Naive thymus-derived CD4-positive, alpha-beta T cell (primary cell): ENCODE results near the gene SETD3. TPM values are rescaled to one million over a fixed set of nuclear protein-coding genes. Genes with fewer than 3 reads are reported as not detected.
A peak's percentile ranks its signal among the peaks of the same experiment; 100 is the strongest.

Experiments used
- ATAC-seq: fragments of 150-1000 bp; cut with Tn5 transposase; 2 replicates; pipeline ENCODE4 v1.10.0; 2021; ENCODE audit warnings: mild to moderate bottlenecking, moderate library complexity
- CTCF ChIA-PET: fragments of 350-600 bp; sonication (Branson Sonifier 250); formaldehyde crosslinking; loops from one replicate; lab custom pipeline; 2021; ENCODE audit warnings: antibody characterized with exemption; lab: Charles Lee
- POLR2A ChIA-PET: fragments of 350-600 bp; sonication (Branson Sonifier 250); formaldehyde crosslinking; loops from one replicate; lab custom pipeline; 2021; ENCODE audit warnings: antibody characterized with exemption, inconsistent platforms; lab: Charles Lee
- DNase-seq, 9 donors: peaks; one replicate each; pipeline versions ENCODE4 v3.0.0 to v3.0.0-alpha.2; 2020 to 2022; ENCODE audit warnings: mixed read lengths in 1 of 9
- H3K27ac ChIP-seq: one replicate; pipeline ENCODE4 v1.7.0; 2013; ENCODE audit warnings: mild to moderate bottlenecking, low read depth, low read length, moderate library complexity
- H3K27me3 ChIP-seq, 2 donors: one replicate each; pipeline ENCODE4 v1.7.0; 2013; ENCODE audit warnings: low read length in 2 of 2, mild to moderate bottlenecking in 2 of 2, moderate library complexity in 2 of 2; ENCODE audit not compliant: control insufficient read depth in 2 of 2, insufficient read depth in 2 of 2
- H3K36me3 ChIP-seq, 3 experiments: 1 replicate in 2 of 3; 2 replicates in 1 of 3; pipeline ENCODE4 v1.7.0; 2013; ENCODE audit warnings: low read length in 3 of 3, mild to moderate bottlenecking in 3 of 3, moderate library complexity in 1 of 3; ENCODE audit not compliant: insufficient read depth in 3 of 3, control insufficient read depth in 2 of 3
- H3K4me1 ChIP-seq, 2 donors: one replicate each; pipeline ENCODE4 v1.7.0; 2013; ENCODE audit warnings: low read length in 2 of 2, mild to moderate bottlenecking in 2 of 2, moderate library complexity in 1 of 2; ENCODE audit not compliant: control insufficient read depth in 2 of 2, insufficient read depth in 2 of 2
- H3K4me3 ChIP-seq: 2 replicates; pipeline ENCODE4 v1.7.0; 2013; ENCODE audit warnings: mild to moderate bottlenecking, low read length
- H3K9me3 ChIP-seq, 3 experiments: 1 replicate in 2 of 3; 2 replicates in 1 of 3; pipeline ENCODE4 v1.7.0; 2013; ENCODE audit warnings: low read length in 3 of 3; ENCODE audit not compliant: control insufficient read depth in 2 of 3
- H3K27ac Mint-ChIP-seq, 9 donors: one replicate each; pipeline ENCODE4 v1.8.0; 2020 to 2022; ENCODE audit warnings: mixed read lengths in 9 of 9, mild to moderate bottlenecking in 8 of 9, moderate library complexity in 5 of 9, inconsistent platforms in 2 of 9
- H3K27me3 Mint-ChIP-seq, 5 donors: one replicate each; pipeline ENCODE4 v1.8.0; 2021 to 2022; ENCODE audit warnings: mixed read lengths in 5 of 5, mild to moderate bottlenecking in 1 of 5
- H3K36me3 Mint-ChIP-seq, 5 donors: one replicate each; pipeline ENCODE4 v1.8.0; 2020 to 2022; ENCODE audit warnings: mixed read lengths in 5 of 5, mild to moderate bottlenecking in 3 of 5, inconsistent platforms in 1 of 5
- H3K4me1 Mint-ChIP-seq, 7 donors: one replicate each; pipeline ENCODE4 v1.8.0; 2020 to 2022; ENCODE audit warnings: mixed read lengths in 7 of 7, mild to moderate bottlenecking in 3 of 7, inconsistent platforms in 1 of 7
- H3K4me3 Mint-ChIP-seq, 10 donors: one replicate each; pipeline ENCODE4 v1.8.0; 2020 to 2022; ENCODE audit warnings: mild to moderate bottlenecking in 10 of 10, mixed read lengths in 10 of 10, moderate library complexity in 6 of 10, inconsistent platforms in 2 of 10
- H3K9me3 Mint-ChIP-seq, 11 donors: one replicate each; pipeline ENCODE4 v1.8.0; 2020 to 2022; ENCODE audit warnings: mixed read lengths in 11 of 11, mild to moderate bottlenecking in 4 of 11, inconsistent platforms in 1 of 11, moderate library complexity in 1 of 11
- intact Hi-C, 2 donors: fragments of 100-400 bp; cut with micrococcal nuclease; formaldehyde crosslinking; loops; one replicate each; pipeline ENCODE4 v1.15.1; 2023
- polyA plus RNA-seq, 2 donors: library from polyadenylated mRNA; unstranded; fragments of 300-500 nt; fragmentation: Illumina TruSeq; gene quantifications; one replicate each; pipeline ENCODE4 v1.2.3, GENCODE V29; 2021
- total RNA-seq, 6 experiments: library from RNA in 5 of 6; stranded (reverse) in 5 of 6; gene quantifications; 1 replicate in 5 of 6; 2 replicates in 1 of 6; pipeline ENCODE4 v1.2.3 and lab custom pipeline; 2021 to 2026

The SETD3 gene
- total and polyA plus RNA-seq, 7 experiments from 2014 or later: 32.2 to 59.4 (median 53.0) TPM

DNA sequence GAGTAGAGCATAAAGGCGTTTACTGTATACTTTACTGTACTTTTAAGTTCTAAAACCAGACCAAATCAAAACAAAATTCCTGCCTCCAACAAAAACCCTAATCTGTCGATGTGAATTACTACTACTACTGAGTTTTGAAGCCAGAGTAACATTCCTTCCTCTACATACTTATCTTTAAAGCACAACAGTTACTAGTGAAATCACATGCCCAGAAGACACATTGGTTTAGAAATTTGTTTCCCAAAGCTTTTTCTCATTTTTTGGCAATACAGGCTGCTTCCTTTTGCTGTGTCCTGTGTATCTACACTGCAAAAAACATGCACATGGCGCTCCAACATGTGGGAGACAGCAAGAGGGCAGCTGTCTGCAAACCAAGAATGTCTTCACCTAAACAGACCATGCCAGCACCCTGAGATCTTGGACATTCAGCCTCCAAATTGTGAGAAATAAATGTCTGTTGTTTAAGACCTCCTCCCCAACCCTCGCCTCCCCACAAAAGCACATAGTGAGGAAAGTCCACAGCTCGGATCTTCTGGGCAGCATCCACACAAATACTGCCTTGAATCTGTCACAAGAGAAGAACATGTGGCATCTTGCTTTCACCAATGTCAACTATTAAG is 21.1 kb downstream of the SETD3 start:
- Mint-ChIP-seq H3K36me3 (peaks cover 20 to 64% (median 38%) of the 10 kb centered on the region in 5 donors), H3K9me3 (no peaks in the 10 kb centered on the region), H3K4me3 (no peak overlapping the region), H3K27ac (peak overlapping the region in 1 of 9 donors; percentile 32), H3K27me3 (no peaks in the 10 kb centered on the region), H3K4me1 (peaks cover 9 to 32% (median 12%) of the 10 kb centered on the region in 7 donors)
- ATAC-seq (no peak), DNase-seq (no peak)
- ChIA-PET POLR2A (interaction anchor here (1.3 kb wide), 1 partner anchor 12 kb away, joined by 3 read pairs; no protein-coding TSS in a partner anchor), CTCF (no interaction called here)
- no peaks in the 10 kb centered on the region for H3K4me1 ChIP-seq
- no peak overlapping the region for H3K27ac ChIP-seq
- no peak overlapping the region for H3K4me3 ChIP-seq
- no peaks in the 10 kb centered on the region for H3K27me3 ChIP-seq
- H3K9me3 ChIP-seq: no peaks in the 10 kb centered on the region
- intact Hi-C loops: no loop called here
- peaks cover 13 to 70% (median 15%) of the 10 kb centered on the region in 3 experiments for H3K36me3 ChIP-seq

DNA sequence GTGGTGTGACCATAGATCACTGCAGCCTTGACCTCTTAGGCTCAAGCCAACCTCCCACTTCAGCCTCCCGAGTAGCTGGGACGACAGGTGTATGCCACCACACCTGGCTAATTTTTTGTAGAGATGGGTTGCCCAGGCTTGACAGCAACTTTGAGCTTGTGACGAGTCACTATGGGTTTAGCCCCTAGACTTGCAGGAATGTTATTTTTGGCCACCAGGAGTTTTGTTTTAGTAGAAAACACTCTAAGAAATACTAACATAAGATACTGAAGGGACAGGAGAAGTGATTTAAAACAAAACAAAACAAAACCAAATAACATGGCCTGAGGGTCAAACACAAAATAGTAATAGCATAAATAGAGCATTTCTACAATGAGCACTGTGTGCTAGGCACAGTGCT is 26.4 kb downstream of the SETD3 start:
- Histone ChIP-seq H3K27me3 (no peaks in the 10 kb centered on the region), H3K36me3 (peaks cover 6 to 71% (median 11%) of the 10 kb centered on the region in 3 experiments), H3K4me1 (no peaks in the 10 kb centered on the region), H3K9me3 (no peaks in the 10 kb centered on the region), H3K27ac (no peak overlapping the region), H3K4me3 (no peak overlapping the region)
- no peaks in the 10 kb centered on the region for H3K27me3 Mint-ChIP-seq
- H3K4me3 Mint-ChIP-seq: no peak overlapping the region
- DNase-seq: no peak
- no peaks in the 10 kb centered on the region for H3K9me3 Mint-ChIP-seq
- ATAC-seq: no peak
- H3K27ac Mint-ChIP-seq: no peak overlapping the region
- intact Hi-C loops: no loop called here
- CTCF ChIA-PET: interaction anchor here (0.6 kb wide), 1 partner anchor 52 kb away, joined by 3 read pairs; no protein-coding TSS in a partner anchor
- H3K36me3 Mint-ChIP-seq: peaks cover 9 to 56% (median 21%) of the 10 kb centered on the region in 5 donors
- H3K4me1 Mint-ChIP-seq: peaks cover 0 to 20% (median 3%) of the 10 kb centered on the region in 7 donors
- POLR2A ChIA-PET: interaction anchor here (0.7 kb wide), 1 partner anchor 13 kb away, joined by 3 read pairs; no protein-coding TSS in a partner anchor

DNA sequence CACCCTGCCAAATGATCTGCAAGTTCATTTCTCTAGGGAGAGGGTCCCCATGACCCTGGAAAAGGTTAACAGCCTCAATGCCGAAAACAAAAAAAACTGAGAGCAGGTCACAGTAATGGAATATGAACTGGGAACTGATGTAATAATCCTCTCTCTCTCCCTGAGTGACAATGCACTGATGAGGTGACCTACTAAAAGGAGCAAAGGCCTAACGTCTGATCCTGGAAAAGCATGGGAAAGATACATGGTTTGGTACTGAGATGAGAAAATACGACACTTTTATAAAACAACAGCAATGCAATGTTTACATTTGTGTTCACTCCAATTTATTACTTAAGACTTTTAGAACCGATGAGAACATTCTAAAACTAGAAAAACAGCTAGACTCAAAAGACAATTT is 27.7 kb downstream of the SETD3 start:
- DNase-seq: no peak
- peaks cover 11 to 78% (median 11%) of the 10 kb centered on the region in 3 experiments for H3K36me3 ChIP-seq
- H3K27me3 ChIP-seq: no peaks in the 10 kb centered on the region
- H3K4me3 ChIP-seq: no peak overlapping the region
- peak overlapping the region in 1 of 9 donors; percentile 46 for H3K27ac Mint-ChIP-seq
- H3K4me1 ChIP-seq: no peaks in the 10 kb centered on the region
- intact Hi-C loops: no loop called here
- ATAC-seq: no peak
- H3K4me1 Mint-ChIP-seq: peaks cover 0 to 29% (median 3%) of the 10 kb centered on the region in 7 donors
- H3K9me3 Mint-ChIP-seq: no peaks in the 10 kb centered on the region
- H3K9me3 ChIP-seq: no peaks in the 10 kb centered on the region
- ChIA-PET CTCF (interaction anchor here (0.5 to 0.6 kb wide), 2 partner anchors 446 kb away, joined by 3 to 6 read pairs; no protein-coding TSS in a partner anchor), POLR2A (interaction anchor here (0.6 kb wide), 1 partner anchor 142 kb away, joined by 3 read pairs; no protein-coding TSS in a partner anchor)
- no peak overlapping the region for H3K27ac ChIP-seq
- H3K36me3 Mint-ChIP-seq: peaks cover 12 to 58% (median 24%) of the 10 kb centered on the region in 5 donors
- H3K27me3 Mint-ChIP-seq: no peaks in the 10 kb centered on the region
- H3K4me3 Mint-ChIP-seq: no peak overlapping the region

DNA sequence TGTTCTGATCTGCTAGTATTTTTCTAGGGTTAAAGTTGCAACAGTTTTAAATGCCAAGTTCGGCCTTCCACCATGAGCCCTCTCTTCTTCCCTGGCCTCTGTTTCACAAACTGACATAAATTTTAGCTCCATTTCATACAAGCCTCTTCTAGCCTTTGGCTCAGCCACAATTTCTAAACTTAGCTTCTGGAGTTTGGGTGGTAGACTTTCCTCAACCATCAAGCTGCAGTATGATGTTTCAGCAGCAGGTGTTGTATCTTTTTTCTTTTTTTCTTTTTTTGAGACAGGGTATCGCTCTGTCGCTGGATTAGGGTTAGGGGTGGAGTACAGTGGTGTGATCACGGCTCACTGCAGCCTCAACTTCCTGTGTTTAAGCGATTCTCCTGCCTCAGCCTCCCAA is 29.4 kb downstream of the SETD3 start:
- Histone ChIP-seq H3K36me3 (peaks cover 7 to 77% (median 15%) of the 10 kb centered on the region in 3 experiments), H3K27ac (no peak overlapping the region), H3K4me3 (no peak overlapping the region), H3K27me3 (no peaks in the 10 kb centered on the region), H3K4me1 (no peaks in the 10 kb centered on the region), H3K9me3 (no peaks in the 10 kb centered on the region)
- CTCF ChIA-PET: no interaction called here
- POLR2A ChIA-PET: no interaction called here
- DNase-seq: no peak
- Mint-ChIP-seq H3K4me1 (peaks cover 0 to 33% (median 3%) of the 10 kb centered on the region in 7 donors), H3K27ac (peak overlapping the region in 2 of 9 donors; percentile 14 to 52), H3K4me3 (no peak overlapping the region), H3K9me3 (no peaks in the 10 kb centered on the region), H3K27me3 (no peaks in the 10 kb centered on the region), H3K36me3 (peaks cover 10 to 60% (median 26%) of the 10 kb centered on the region in 5 donors)
- ATAC-seq: no peak
- intact Hi-C loops: no loop called here

DNA sequence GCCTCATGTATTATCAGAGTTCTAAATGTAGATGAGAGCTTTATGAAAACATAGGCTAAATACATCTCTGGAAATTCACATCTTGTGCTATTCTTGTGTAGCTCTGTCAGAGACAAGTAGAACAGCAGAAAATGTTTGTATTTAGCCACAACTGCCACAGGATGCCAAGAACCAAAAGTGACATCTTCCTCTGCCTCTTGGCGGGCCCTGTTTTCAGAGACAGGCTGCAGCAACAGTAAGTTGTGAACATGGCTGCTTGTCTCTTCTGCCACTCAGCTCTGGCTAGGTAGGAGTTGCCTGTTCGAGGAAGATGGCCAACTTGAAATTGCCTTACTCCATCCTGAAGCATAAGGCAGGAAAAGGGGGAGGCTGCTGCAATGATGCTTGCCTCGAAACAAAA is 30.4 kb downstream of the SETD3 start:
- Mint-ChIP-seq H3K36me3 (peaks cover 10 to 63% (median 25%) of the 10 kb centered on the region in 5 donors), H3K9me3 (no peaks in the 10 kb centered on the region), H3K27me3 (no peaks in the 10 kb centered on the region), H3K4me3 (no peak overlapping the region), H3K27ac (no peak overlapping the region), H3K4me1 (peaks cover 0 to 34% (median 3%) of the 10 kb centered on the region in 7 donors)
- CTCF ChIA-PET: no interaction called here
- POLR2A ChIA-PET: interaction anchor here (1.4 kb wide), 1 partner anchor 98 kb away, joined by 3 read pairs; no protein-coding TSS in a partner anchor
- H3K36me3 ChIP-seq: peaks cover 7 to 78% (median 15%) of the 10 kb centered on the region in 3 experiments
- no peak overlapping the region for H3K27ac ChIP-seq
- intact Hi-C loops: no loop called here
- H3K4me1 ChIP-seq: no peaks in the 10 kb centered on the region
- no peak overlapping the region for H3K4me3 ChIP-seq
- no peaks in the 10 kb centered on the region for H3K27me3 ChIP-seq
- H3K9me3 ChIP-seq: no peaks in the 10 kb centered on the region
- DNase-seq (no peak), ATAC-seq (no peak)

DNA sequence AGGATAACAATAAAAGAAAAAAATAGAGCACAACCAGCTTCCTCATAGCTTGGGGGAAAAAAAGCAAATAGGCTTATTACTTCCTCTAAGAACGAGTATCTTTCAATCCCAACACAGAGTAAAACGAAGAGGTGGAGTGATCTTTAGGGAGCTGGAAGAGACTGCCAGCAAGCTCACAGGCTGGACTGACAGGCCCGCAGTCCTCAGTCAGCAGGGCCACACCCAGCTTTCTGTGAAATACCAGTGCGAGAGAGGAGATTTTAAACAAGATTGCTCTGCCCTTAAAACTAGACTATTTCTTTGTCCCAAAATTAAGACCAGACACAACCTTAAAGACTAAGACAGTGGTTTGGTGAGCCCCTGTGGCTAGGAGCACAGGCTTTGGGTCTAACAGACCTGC is 32.9 kb downstream of the SETD3 start:
- peaks cover 10 to 73% (median 32%) of the 10 kb centered on the region in 5 donors for H3K36me3 Mint-ChIP-seq
- H3K4me1 ChIP-seq: no peaks in the 10 kb centered on the region
- no peak overlapping the region for H3K4me3 Mint-ChIP-seq
- DNase-seq: no peak
- intact Hi-C loops: no loop called here
- no peaks in the 10 kb centered on the region for H3K27me3 ChIP-seq
- H3K9me3 Mint-ChIP-seq: no peaks in the 10 kb centered on the region
- ChIA-PET CTCF (no interaction called here), POLR2A (no interaction called here)
- peaks cover 7 to 63% (median 9%) of the 10 kb centered on the region in 3 experiments for H3K36me3 ChIP-seq
- peak overlapping the region in 1 of 9 donors; percentile 39 for H3K27ac Mint-ChIP-seq
- no peak overlapping the region for H3K27ac ChIP-seq
- no peaks in the 10 kb centered on the region for H3K27me3 Mint-ChIP-seq
- no peaks in the 10 kb centered on the region for H3K9me3 ChIP-seq
- H3K4me3 ChIP-seq: no peak overlapping the region
- ATAC-seq: no peak
- H3K4me1 Mint-ChIP-seq: peaks cover 1 to 46% (median 4%) of the 10 kb centered on the region in 7 donors
